HepG2 (cell line): ENCODE results near the gene CSNK2A1. TPM values are rescaled to one million over a fixed set of nuclear protein-coding genes. Genes with fewer than 3 reads are reported as not detected.

Source experiments
- KDM2A ChIP-seq: sonication (generic); formaldehyde crosslinking; IDR thresholded peaks from 2 replicates; pipeline ENCODE4 v1.4.0; 2020; ENCODE audit warnings: low read depth, missing genetic modification reagents, borderline replicate concordance
- MEIS2 ChIP-seq: sonication (generic); formaldehyde crosslinking; IDR thresholded peaks from 2 replicates; pipeline ENCODE4 v1.9.0; 2021; ENCODE audit warnings: mild to moderate bottlenecking, missing genetic modification reagents
- NFE2L1 ChIP-seq: sonication (generic); formaldehyde crosslinking; IDR thresholded peaks from 2 replicates; pipeline ENCODE4 v1.4.0; 2020; ENCODE audit warnings: missing genetic modification reagents, mild to moderate bottlenecking, borderline replicate concordance
- POLR2A ChIP-seq, 2 experiments: IDR thresholded peaks; 2 replicates each; pipeline ENCODE4 v1.6.1; 2011; ENCODE audit warnings: low read depth in 2 of 2, low read length in 2 of 2, mild to moderate bottlenecking in 1 of 2, moderate library complexity in 1 of 2; ENCODE audit not compliant: insufficient read depth in 1 of 2
- SMAD3 ChIP-seq: sonication (generic); formaldehyde crosslinking; IDR thresholded peaks from 2 replicates; pipeline ENCODE4 v1.4.0; 2020; ENCODE audit warnings: missing genetic modification reagents
- SMARCC2 ChIP-seq: fragments of 450-650 bp; IDR thresholded peaks from 2 replicates; pipeline ENCODE4 v1.6.1; 2017; ENCODE audit warnings: antibody characterized with exemption, mild to moderate bottlenecking
- SRSF9 ChIP-seq: fragments of 200-400 bp; formaldehyde crosslinking; IDR thresholded peaks from 2 replicates; pipeline ENCODE4 v1.6.1; 2018; ENCODE audit warnings: borderline replicate concordance, mild to moderate bottlenecking, low read depth, low read length; ENCODE audit not compliant: insufficient read depth, poor library complexity, severe bottlenecking
- TMF1 ChIP-seq: sonication (generic); formaldehyde crosslinking; IDR thresholded peaks from 2 replicates; pipeline ENCODE4 v1.8.1; 2022; ENCODE audit warnings: low read depth, missing genetic modification reagents
- TSC22D2 ChIP-seq: sonication (generic); formaldehyde crosslinking; IDR thresholded peaks from 2 replicates; pipeline ENCODE4 v1.5.1; 2020; ENCODE audit warnings: missing genetic modification reagents, mild to moderate bottlenecking, borderline replicate concordance
- ZC3H13 ChIP-seq: sonication (generic); formaldehyde crosslinking; IDR thresholded peaks from 2 replicates; pipeline ENCODE4 v1.8.1; 2023; ENCODE audit warnings: mild to moderate bottlenecking, missing genetic modification reagents, moderate library complexity
- ZMYM2 ChIP-seq: sonication (generic); formaldehyde crosslinking; IDR thresholded peaks from 2 replicates; pipeline ENCODE4 v1.8.0; 2022; ENCODE audit warnings: mild to moderate bottlenecking, missing genetic modification reagents
- ZNF263 ChIP-seq: sonication (generic); formaldehyde crosslinking; IDR thresholded peaks from 2 replicates; pipeline ENCODE4 v1.4.0; 2020; ENCODE audit warnings: missing genetic modification reagents
- ZNF264 ChIP-seq: sonication (generic); formaldehyde crosslinking; IDR thresholded peaks from 2 replicates; pipeline ENCODE4 v1.4.0; 2020; ENCODE audit warnings: missing genetic modification reagents
- ZNF615 ChIP-seq: sonication (generic); formaldehyde crosslinking; IDR thresholded peaks from 2 replicates; pipeline ENCODE4 v1.5.0; 2020; ENCODE audit warnings: mild to moderate bottlenecking, missing genetic modification reagents, borderline replicate concordance
- ZNF879 ChIP-seq: sonication (generic); formaldehyde crosslinking; IDR thresholded peaks from 2 replicates; pipeline ENCODE4 v1.8.1; 2023; ENCODE audit warnings: missing genetic modification reagents
- polyA plus RNA-seq, 8 experiments: library from polyadenylated mRNA; depleted of rRNA in 3 of 8; stranded (reverse) in 7 of 8; unstranded in 1 of 8; fragments of >200 nt; fragmentation: Illumina TruSeq in 4 of 8; extraction: Trizol in 4 of 8; gene quantifications; 2 replicates each; pipeline versions ENCODE4 v1.2.1 to v1.2.3, GENCODE V29; 2011 to 2016; ENCODE audit warnings: low read depth in 4 of 8, missing spikeins in 1 of 8, mixed read lengths in 1 of 8; ENCODE audit not compliant: insufficient read depth in 1 of 8
- total RNA-seq, 5 experiments: library from RNA; depleted of rRNA; stranded (reverse); fragments of >200 nt; fragmentation: Illumina TruSeq; extraction: Trizol; gene quantifications; 2 replicates each; pipeline ENCODE4 v1.2.3, GENCODE V29; 2016; ENCODE audit warnings: low read depth in 1 of 5
- TF ChIP-seq, protein P1 (sequence below), 2 experiments: sonication (generic) in 1 of 2; formaldehyde crosslinking in 1 of 2; IDR thresholded peaks; 2 replicates each; pipeline versions ENCODE4 v1.4.0 to v1.6.1; 2016 to 2020; ENCODE audit warnings: borderline replicate concordance in 1 of 2, low read depth in 1 of 2, mild to moderate bottlenecking in 1 of 2, missing genetic modification reagents in 1 of 2
- TF ChIP-seq, protein P2 (sequence below): sonication (generic); formaldehyde crosslinking; IDR thresholded peaks from 2 replicates; pipeline ENCODE4 v1.4.0; 2020; ENCODE audit warnings: mild to moderate bottlenecking, missing genetic modification reagents, borderline replicate concordance

Gene CSNK2A1
- total and polyA plus RNA-seq, 2 of the 13 experiments (the other 11 are each of a cell fraction or from before 2014, with no cell fraction given), result 153 to 231 TPM

DNA sequence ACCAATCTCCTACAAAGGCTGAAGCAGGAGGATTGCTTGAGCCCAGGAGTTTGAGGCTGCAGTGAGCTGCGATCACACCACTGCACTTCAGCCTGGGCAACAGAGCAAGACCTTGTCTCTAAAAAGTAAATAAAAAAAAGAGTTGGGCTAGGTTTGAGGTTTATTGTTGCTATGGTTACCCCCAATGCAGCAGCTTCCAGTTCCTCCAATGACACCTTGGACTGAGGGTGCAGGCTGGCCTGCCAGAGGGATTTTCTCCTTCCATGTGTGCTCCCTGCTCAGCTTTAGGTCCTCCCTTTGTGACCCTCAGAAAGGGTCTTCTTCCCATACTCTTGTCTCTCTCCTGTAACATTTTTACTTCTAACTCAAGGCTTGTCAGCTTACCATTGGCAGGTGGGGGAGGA is 70.7 kb downstream of the CSNK2A1 start (continued):
- TF ChIP-seq, protein P1, sequence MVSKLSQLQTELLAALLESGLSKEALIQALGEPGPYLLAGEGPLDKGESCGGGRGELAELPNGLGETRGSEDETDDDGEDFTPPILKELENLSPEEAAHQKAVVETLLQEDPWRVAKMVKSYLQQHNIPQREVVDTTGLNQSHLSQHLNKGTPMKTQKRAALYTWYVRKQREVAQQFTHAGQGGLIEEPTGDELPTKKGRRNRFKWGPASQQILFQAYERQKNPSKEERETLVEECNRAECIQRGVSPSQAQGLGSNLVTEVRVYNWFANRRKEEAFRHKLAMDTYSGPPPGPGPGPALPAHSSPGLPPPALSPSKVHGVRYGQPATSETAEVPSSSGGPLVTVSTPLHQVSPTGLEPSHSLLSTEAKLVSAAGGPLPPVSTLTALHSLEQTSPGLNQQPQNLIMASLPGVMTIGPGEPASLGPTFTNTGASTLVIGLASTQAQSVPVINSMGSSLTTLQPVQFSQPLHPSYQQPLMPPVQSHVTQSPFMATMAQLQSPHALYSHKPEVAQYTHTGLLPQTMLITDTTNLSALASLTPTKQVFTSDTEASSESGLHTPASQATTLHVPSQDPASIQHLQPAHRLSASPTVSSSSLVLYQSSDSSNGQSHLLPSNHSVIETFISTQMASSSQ (IDR thresholded peaks at IDR 0.05; ENCODE audit: low read depth), result no peak
- TF ChIP-seq, protein P1 (CRISPR knock-in tag; IDR thresholded peaks at IDR 0.05; ENCODE audit: borderline replicate concordance), result 0 out of 2 replicates have a peak, but pooled peaks have one; percentile 27
- TF ChIP-seq ZNF615, result 0 out of 2 replicates have a peak, but pooled peaks have one; percentile 63
- 0 out of 2 replicates have a peak, but pooled peaks have one; percentile 2 for TF ChIP-seq KDM2A (CRISPR knock-in tag)
- TF ChIP-seq SMARCC2, result no peak
- TF ChIP-seq TMF1 (CRISPR knock-in tag), result 0 out of 2 replicates have a peak, but pooled peaks have one; percentile 32
- TF ChIP-seq SMAD3 (CRISPR knock-in tag), result no peak
- TF ChIP-seq TSC22D2 (CRISPR knock-in tag), result no peak
- no peak for TF ChIP-seq SRSF9
- TF ChIP-seq ZMYM2 (CRISPR knock-in tag), result 0 out of 2 replicates have a peak, but pooled peaks have one; percentile 26
- 0 out of 2 replicates have a peak, but pooled peaks have one; percentile 32 for TF ChIP-seq ZNF879 (CRISPR knock-in tag)
- TF ChIP-seq, protein P2, sequence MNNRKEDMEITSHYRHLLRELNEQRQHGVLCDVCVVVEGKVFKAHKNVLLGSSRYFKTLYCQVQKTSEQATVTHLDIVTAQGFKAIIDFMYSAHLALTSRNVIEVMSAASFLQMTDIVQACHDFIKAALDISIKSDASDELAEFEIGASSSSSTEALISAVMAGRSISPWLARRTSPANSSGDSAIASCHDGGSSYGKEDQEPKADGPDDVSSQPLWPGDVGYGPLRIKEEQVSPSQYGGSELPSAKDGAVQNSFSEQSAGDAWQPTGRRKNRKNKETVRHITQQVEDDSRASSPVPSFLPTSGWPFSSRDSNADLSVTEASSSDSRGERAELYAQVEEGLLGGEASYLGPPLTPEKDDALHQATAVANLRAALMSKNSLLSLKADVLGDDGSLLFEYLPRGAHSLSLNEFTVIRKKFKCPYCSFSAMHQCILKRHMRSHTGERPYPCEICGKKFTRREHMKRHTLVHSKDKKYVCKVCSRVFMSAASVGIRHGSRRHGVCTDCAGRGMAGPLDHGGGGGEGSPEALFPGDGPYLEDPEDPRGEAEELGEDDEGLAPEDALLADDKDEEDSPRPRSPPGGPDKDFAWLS, result no peak
- peak; percentile 19 to 43; a peak in 1 of 4 replicates for TF ChIP-seq POLR2A (IDR thresholded peaks at IDR 0.05; ENCODE audit: insufficient read depth in 1 of 2, low read depth in 2 of 2, low read length in 2 of 2)
- TF ChIP-seq ZNF264 (CRISPR knock-in tag), result no peak
- TF ChIP-seq MEIS2 (CRISPR knock-in tag), result no peak
- TF ChIP-seq NFE2L1, result no peak
- peak; percentile 75; the same call in 1 of the 2 replicates for TF ChIP-seq ZNF263 (CRISPR knock-in tag)
- peak; percentile 46; the same call in 1 of the 2 replicates for TF ChIP-seq ZC3H13 (CRISPR knock-in tag)
